ENCODE data around the gene TBC1D1. TPM values are rescaled to one million over a fixed set of nuclear protein-coding genes. Genes with fewer than 3 reads are reported as not detected.
"Not testable (repeated sequence)": the region's sequence is repeated elsewhere in the genome, so short reads cannot be mapped to it uniquely, and the experiment has no call there.

TBC1D1 gene
- total RNA-seq, 1 donor = 66.6 TPM

GRCh38 chr4:37917388-37917787, 26.5 kb downstream of the TBC1D1 start:
- no peak overlapping the region for H3K4me3 ChIP-seq (ENCODE audit: insufficient read depth, low read length)
- H2AFZ ChIP-seq (ENCODE audit: low read length) = no peak overlapping the region
- DNase-seq (ENCODE audit: insufficient read length, low spot score, missing footprints) = no peak
- H4K20me1 ChIP-seq (ENCODE audit: insufficient read depth, low read length) = no peaks in the 10 kb centered on the region
- H3K9me3 ChIP-seq (ENCODE audit: low read depth, low read length) = no peaks in the 10 kb centered on the region
- no peak overlapping the region for H3K27ac ChIP-seq (ENCODE audit: low read depth, low read length)
- H3K4me2 ChIP-seq (ENCODE audit: insufficient read depth, low read length) = no peak overlapping the region
- no peaks in the 10 kb centered on the region for H3K36me3 ChIP-seq (ENCODE audit: insufficient read depth, low read length)
- H3K79me2 ChIP-seq (ENCODE audit: insufficient read depth, low read length) = no peaks in the 10 kb centered on the region
- H3K27me3 ChIP-seq (ENCODE audit: insufficient read depth, low read length) = no peaks in the 10 kb centered on the region
- TF ChIP-seq CTCF (IDR thresholded peaks at IDR 0.05; ENCODE audit: extremely low read depth, low read depth, low read length) = no peak
- H3K4me1 ChIP-seq (ENCODE audit: insufficient read depth, low read length) = no peaks in the 10 kb centered on the region

GRCh38 chr4:37918653-37919052, 27.8 kb downstream of the TBC1D1 start:
- Histone ChIP-seq H3K27me3 (ENCODE audit: insufficient read depth, low read length) (no peaks in the 10 kb centered on the region), H3K4me3 (ENCODE audit: insufficient read depth, low read length) (no peak overlapping the region), H2AFZ (ENCODE audit: low read length) (no peak overlapping the region), H3K36me3 (ENCODE audit: insufficient read depth, low read length) (no peaks in the 10 kb centered on the region), H3K27ac (ENCODE audit: low read depth, low read length) (no peak overlapping the region), H3K4me2 (ENCODE audit: insufficient read depth, low read length) (no peak overlapping the region), H3K79me2 (ENCODE audit: insufficient read depth, low read length) (no peaks in the 10 kb centered on the region), H3K4me1 (ENCODE audit: insufficient read depth, low read length) (no peaks in the 10 kb centered on the region), H3K9me3 (ENCODE audit: low read depth, low read length) (no peaks in the 10 kb centered on the region), H4K20me1 (ENCODE audit: insufficient read depth, low read length) (no peaks in the 10 kb centered on the region)
- TF ChIP-seq CTCF (IDR thresholded peaks at IDR 0.05; ENCODE audit: extremely low read depth, low read depth, low read length) = no peak
- no peak for DNase-seq (ENCODE audit: insufficient read length, low spot score, missing footprints)

GRCh38 chr4:37922328-37922727, 31.4 kb downstream of the TBC1D1 start:
- peak overlapping the region; percentile 28 for H2AFZ ChIP-seq (ENCODE audit: low read length)
- no peaks in the 10 kb centered on the region for H3K79me2 ChIP-seq (ENCODE audit: insufficient read depth, low read length)
- H3K4me2 ChIP-seq (ENCODE audit: insufficient read depth, low read length) = no peak overlapping the region
- no peak overlapping the region for H3K27ac ChIP-seq (ENCODE audit: low read depth, low read length)
- no peak overlapping the region for H3K4me3 ChIP-seq (ENCODE audit: insufficient read depth, low read length)
- peaks cover 2% of the 10 kb centered on the region for H3K27me3 ChIP-seq (ENCODE audit: insufficient read depth, low read length)
- no peak for TF ChIP-seq CTCF (IDR thresholded peaks at IDR 0.05; ENCODE audit: extremely low read depth, low read depth, low read length)
- H4K20me1 ChIP-seq (ENCODE audit: insufficient read depth, low read length) = no peaks in the 10 kb centered on the region
- no peaks in the 10 kb centered on the region for H3K36me3 ChIP-seq (ENCODE audit: insufficient read depth, low read length)
- peaks cover 6% of the 10 kb centered on the region for H3K4me1 ChIP-seq (ENCODE audit: insufficient read depth, low read length)
- no peak for DNase-seq (ENCODE audit: insufficient read length, low spot score, missing footprints)
- H3K9me3 ChIP-seq (ENCODE audit: low read depth, low read length) = no peaks in the 10 kb centered on the region

- not testable (repeated sequence) for H3K79me2 ChIP-seq (ENCODE audit: insufficient read depth, low read length); H3K4me3 ChIP-seq (ENCODE audit: insufficient read depth, low read length); H3K27ac ChIP-seq (ENCODE audit: low read depth, low read length); H3K4me1 ChIP-seq (ENCODE audit: insufficient read depth, low read length); H2AFZ ChIP-seq (ENCODE audit: low read length); H3K27me3 ChIP-seq (ENCODE audit: insufficient read depth, low read length); H3K4me2 ChIP-seq (ENCODE audit: insufficient read depth, low read length); DNase-seq (ENCODE audit: insufficient read length, low spot score, missing footprints); H4K20me1 ChIP-seq (ENCODE audit: insufficient read depth, low read length); H3K9me3 ChIP-seq (ENCODE audit: low read depth, low read length); H3K36me3 ChIP-seq (ENCODE audit: insufficient read depth, low read length)
Observed at GRCh38 chr4:37923089-37923488, 32.2 kb downstream of the TBC1D1 start.

Measured in osteoblast (primary cell).